ENCODE results near the gene IKZF1.

GRCh38 chr7:50296799-50297198 is 7.7 kb upstream of the IKZF1 start:
- TF ChIP-seq CTCF (IDR thresholded peaks at IDR 0.05) (no peak), POLR2A (IDR thresholded peaks at IDR 0.05) (no peak)

All from adrenal gland (tissue), 5 donors.